GM08714 (cell line): ENCODE results near the gene PAPSS2.

Source experiments
- H3K4me3 ChIP-seq: fragments of 200-500 bp; sonication (Bioruptor generic); 2 replicates; pipeline ENCODE4 v1.5.1; 2014; ENCODE audit warnings: mild to moderate bottlenecking, low read length, inconsistent platforms
- ZNF274 ChIP-seq: IDR thresholded peaks from 2 replicates; pipeline ENCODE4 v1.6.1; 2012; ENCODE audit warnings: mild to moderate bottlenecking, low read depth, low read length

PAPSS2 gene

GRCh38 chr10:87750001-87750671 lies 90.5 kb downstream of the PAPSS2 start:
- H3K4me3 ChIP-seq: peak overlapping the region; percentile 34; the same call in 1 of the 2 replicates
- TF ChIP-seq ZNF274: no peak

GRCh38 chr10:87750817-87751216 lies 91.1 kb downstream of the PAPSS2 start:
- no peak overlapping the region for H3K4me3 ChIP-seq
- no peak for TF ChIP-seq ZNF274

GRCh38 chr10:87751274-87751673 lies 91.6 kb downstream of the PAPSS2 start:
- TF ChIP-seq ZNF274: no peak
- no peak overlapping the region for H3K4me3 ChIP-seq

- H3K4me3 ChIP-seq: no peak overlapping the region
- TF ChIP-seq ZNF274: no peak
Observed at GRCh38 chr10:87752566-87752965, 92.9 kb downstream of the PAPSS2 start.

GRCh38 chr10:87753995-87754866 lies 94.6 kb downstream of the PAPSS2 start:
- no peak overlapping the region for H3K4me3 ChIP-seq
- no peak for TF ChIP-seq ZNF274

GRCh38 chr10:87757685-87758084 lies 98.0 kb downstream of the PAPSS2 start:
- TF ChIP-seq ZNF274: no peak
- no peak overlapping the region for H3K4me3 ChIP-seq

GRCh38 chr10:87759551-87759950 lies 99.9 kb downstream of the PAPSS2 start:
- no peak for TF ChIP-seq ZNF274

GRCh38 chr10:87760195-87760905 lies 100.7 kb downstream of the PAPSS2 start:
- H3K4me3 ChIP-seq: no peak overlapping the region
- TF ChIP-seq ZNF274: no peak

More at GRCh38 chr10:87759551-87759950, 99.9 kb downstream of the PAPSS2 start:
- no peak overlapping the region for H3K4me3 ChIP-seq

- no peak for TF ChIP-seq ZNF274
- H3K4me3 ChIP-seq: no peak overlapping the region
Observed at GRCh38 chr10:87761153-87761552, 101.5 kb downstream of the PAPSS2 start.

GRCh38 chr10:87761892-87762291 lies 102.2 kb downstream of the PAPSS2 start:
- no peak for TF ChIP-seq ZNF274
- no peak overlapping the region for H3K4me3 ChIP-seq

GRCh38 chr10:87763086-87763861 lies 103.6 kb downstream of the PAPSS2 start:
- H3K4me3 ChIP-seq: no peak overlapping the region
- no peak for TF ChIP-seq ZNF274

GRCh38 chr10:87764072-87764934 lies 104.6 kb downstream of the PAPSS2 start:
- no peak for TF ChIP-seq ZNF274
- no peak overlapping the region for H3K4me3 ChIP-seq
